OCI-LY7 (cell line): Measurements from ENCODE around the gene SPINK9. TPM values are rescaled to one million over a fixed set of nuclear protein-coding genes. Genes with fewer than 3 reads are reported as not detected.

ENCODE experiments used
- BruUV-seq: library from RNA; stranded (reverse); fragments of 400-500 nt; replicated peaks from 2 replicates; lab custom pipeline; 2021; lab: Mats Ljungman, UMichigan
- CTCF ChIA-PET: fragments of 300-600 bp; sonication (Branson Sonifier 250); formaldehyde crosslinking; loops from one replicate; lab custom pipeline; 2022; ENCODE audit warnings: antibody characterized with exemption; ENCODE audit not compliant: unreplicated experiment; lab: Charles Lee
- POLR2A ChIA-PET: fragments of 300-600 bp; sonication (Branson Sonifier 250); formaldehyde crosslinking; loops from one replicate; lab custom pipeline; 2022; ENCODE audit warnings: antibody characterized with exemption; lab: Charles Lee
- DNase-seq: peaks from one replicate; pipeline ENCODE4 v3.0.0-alpha.2; 2015; ENCODE audit warnings: low spot score
- H2AFZ ChIP-seq: fragments of 200-600 bp; sonication (generic), shearing (Covaris generic); 2 replicates; pipeline ENCODE4 v1.6.1; 2014; ENCODE audit warnings: mild to moderate bottlenecking, antibody characterized with exemption, low read length, moderate library complexity
- H3K27ac ChIP-seq: fragments of 200-600 bp; sonication (generic); 2 replicates; pipeline ENCODE4 v1.5.1; 2014; ENCODE audit warnings: mixed run types, low read depth, mild to moderate bottlenecking, moderate library complexity, low read length, inconsistent platforms; ENCODE audit not compliant: poor library complexity, severe bottlenecking
- H3K36me3 ChIP-seq: fragments of 200-600 bp; sonication (generic); 2 replicates; pipeline ENCODE4 v1.6.1; 2014; ENCODE audit warnings: mild to moderate bottlenecking, antibody characterized with exemption, low read length, moderate library complexity, mixed read lengths; ENCODE audit not compliant: insufficient read depth
- H3K4me1 ChIP-seq: fragments of 200-600 bp; sonication (generic); 2 replicates; pipeline ENCODE4 v1.5.1; 2014; ENCODE audit warnings: mild to moderate bottlenecking, low read length; ENCODE audit not compliant: insufficient read depth, poor library complexity, severe bottlenecking
- H3K4me2 ChIP-seq: fragments of 200-600 bp; sonication (generic); 2 replicates; pipeline ENCODE4 v1.6.1; 2014; ENCODE audit warnings: mild to moderate bottlenecking, low read length
- H3K4me3 ChIP-seq: fragments of 200-600 bp; sonication (generic); 2 replicates; pipeline ENCODE4 v1.5.1; 2014; ENCODE audit warnings: mild to moderate bottlenecking, low read depth, low read length; ENCODE audit not compliant: poor library complexity, severe bottlenecking
- H3K79me2 ChIP-seq: fragments of 200-600 bp; sonication (generic); 2 replicates; pipeline ENCODE4 v1.6.1; 2016; ENCODE audit warnings: low read depth, mild to moderate bottlenecking, low read length, moderate library complexity, mixed read lengths; ENCODE audit not compliant: insufficient read depth
- H3K9me2 ChIP-seq: fragments of 200-600 bp; sonication (generic); 2 replicates; pipeline ENCODE4 v1.6.1; 2016; ENCODE audit warnings: mild to moderate bottlenecking, low read length, mixed read lengths; ENCODE audit not compliant: insufficient read depth
- H3K9me3 ChIP-seq: fragments of 200-600 bp; sonication (generic); 2 replicates; pipeline ENCODE4 v1.6.1; 2014; ENCODE audit warnings: mild to moderate bottlenecking, mixed run types, low read length, mixed read lengths
- H4K20me1 ChIP-seq: fragments of 200-600 bp; sonication (generic); 2 replicates; pipeline ENCODE4 v1.6.1; 2014; ENCODE audit warnings: mild to moderate bottlenecking, antibody characterized with exemption, low read length, moderate library complexity, mixed read lengths; ENCODE audit not compliant: insufficient read depth
- EZH2phosphoT487 ChIP-seq: fragments of 200-600 bp; sonication (generic); IDR thresholded peaks from 2 replicates; pipeline ENCODE4 v1.6.1; 2018; ENCODE audit warnings: low read depth, borderline replicate concordance, mild to moderate bottlenecking, mixed run types, antibody characterized with exemption, low read length, moderate library complexity, mixed read lengths
- intact Hi-C: fragments of 100-400 bp; cut with micrococcal nuclease; formaldehyde crosslinking; loops from one replicate; pipeline ENCODE4 v1.10.0; 2022; ENCODE audit not compliant: unreplicated experiment
- total RNA-seq, 2 experiments: library from RNA; depleted of rRNA in 1 of 2; stranded (reverse); fragments of >200 nt in 1 of 2; shearing (Covaris generic) in 1 of 2; gene quantifications; 2 replicates each; pipeline ENCODE4 v1.2.3, GENCODE V29; 2014 to 2022
- TF ChIP-seq, protein P1 (sequence below): fragments of 200-600 bp; sonication (generic); conservative IDR thresholded peaks from 2 replicates; pipeline ENCODE4 v1.5.1; 2014; ENCODE audit warnings: mild to moderate bottlenecking, antibody characterized with exemption, low read length, moderate library complexity, mixed read lengths

Gene SPINK9
- total RNA-seq, 2 experiments from 2014 or later, result not detected

GRCh38 chr5:148364343-148364742 lies 29.0 kb downstream of the SPINK9 start:
- no TSS peak for BruUV-seq
- intact Hi-C loops, result no loop called here

GRCh38 chr5:148368299-148368698 lies 32.9 kb downstream of the SPINK9 start:
- ChIA-PET POLR2A (no interaction called here), CTCF (no interaction called here)
- Histone ChIP-seq H3K27ac (no peak overlapping the region), H2AFZ (no peak overlapping the region), H4K20me1 (no peaks in the 10 kb centered on the region), H3K4me2 (no peak overlapping the region), H3K4me1 (no peaks in the 10 kb centered on the region), H3K79me2 (no peaks in the 10 kb centered on the region), H3K9me2 (no peaks in the 10 kb centered on the region), H3K9me3 (no peaks in the 10 kb centered on the region), H3K4me3 (no peak overlapping the region), H3K36me3 (no peaks in the 10 kb centered on the region)
- no TSS peak for BruUV-seq
- DNase-seq, result no peak
- intact Hi-C loops, result no loop called here
- TF ChIP-seq EZH2phosphoT487, result no peak
- TF ChIP-seq, protein P1, sequence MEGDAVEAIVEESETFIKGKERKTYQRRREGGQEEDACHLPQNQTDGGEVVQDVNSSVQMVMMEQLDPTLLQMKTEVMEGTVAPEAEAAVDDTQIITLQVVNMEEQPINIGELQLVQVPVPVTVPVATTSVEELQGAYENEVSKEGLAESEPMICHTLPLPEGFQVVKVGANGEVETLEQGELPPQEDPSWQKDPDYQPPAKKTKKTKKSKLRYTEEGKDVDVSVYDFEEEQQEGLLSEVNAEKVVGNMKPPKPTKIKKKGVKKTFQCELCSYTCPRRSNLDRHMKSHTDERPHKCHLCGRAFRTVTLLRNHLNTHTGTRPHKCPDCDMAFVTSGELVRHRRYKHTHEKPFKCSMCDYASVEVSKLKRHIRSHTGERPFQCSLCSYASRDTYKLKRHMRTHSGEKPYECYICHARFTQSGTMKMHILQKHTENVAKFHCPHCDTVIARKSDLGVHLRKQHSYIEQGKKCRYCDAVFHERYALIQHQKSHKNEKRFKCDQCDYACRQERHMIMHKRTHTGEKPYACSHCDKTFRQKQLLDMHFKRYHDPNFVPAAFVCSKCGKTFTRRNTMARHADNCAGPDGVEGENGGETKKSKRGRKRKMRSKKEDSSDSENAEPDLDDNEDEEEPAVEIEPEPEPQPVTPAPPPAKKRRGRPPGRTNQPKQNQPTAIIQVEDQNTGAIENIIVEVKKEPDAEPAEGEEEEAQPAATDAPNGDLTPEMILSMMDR, result no peak

More at GRCh38 chr5:148364343-148364742, 29.0 kb downstream of the SPINK9 start:
- Histone ChIP-seq H3K36me3 (no peaks in the 10 kb centered on the region), H2AFZ (no peak overlapping the region), H3K9me3 (no peaks in the 10 kb centered on the region), H4K20me1 (no peaks in the 10 kb centered on the region), H3K4me2 (no peak overlapping the region), H3K4me3 (no peak overlapping the region), H3K9me2 (no peaks in the 10 kb centered on the region), H3K4me1 (no peaks in the 10 kb centered on the region), H3K27ac (no peak overlapping the region), H3K79me2 (no peaks in the 10 kb centered on the region)
- TF ChIP-seq, protein P1, result no peak
- no peak for TF ChIP-seq EZH2phosphoT487
- ChIA-PET POLR2A (no interaction called here), CTCF (no interaction called here)
- no peak for DNase-seq

DNA sequence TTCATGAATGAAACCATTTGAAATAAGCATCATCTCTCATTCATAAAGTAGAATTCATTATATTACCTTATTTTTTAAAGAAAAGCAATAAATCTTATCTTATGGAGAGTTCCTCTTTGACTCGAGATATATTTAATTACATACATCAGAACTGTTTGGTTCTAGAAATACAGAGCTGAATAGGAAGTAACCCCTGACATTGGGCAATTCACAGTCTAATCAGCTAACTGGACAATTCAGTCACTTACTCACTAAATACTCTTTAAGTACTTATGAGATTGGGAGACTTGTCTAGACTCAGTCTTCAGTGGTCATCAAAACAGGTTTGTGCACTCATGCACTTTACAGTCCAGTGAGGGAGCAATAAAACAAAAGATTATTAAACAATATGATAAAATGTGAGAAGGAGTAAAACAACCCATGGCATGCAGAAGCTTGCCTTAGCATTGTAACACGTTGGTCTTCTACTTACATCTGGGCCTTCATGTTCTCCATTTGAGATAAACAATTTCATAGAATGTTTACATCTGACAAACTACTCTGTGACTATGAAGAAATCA lies 36.9 kb downstream of the SPINK9 start:
- ChIA-PET CTCF (interaction anchor here (1.5 kb wide), 1 partner anchor 10 kb away, joined by 3 read pairs; no protein-coding TSS in a partner anchor), POLR2A (interaction anchor here (0.6 to 2.2 kb wide), 4 partner anchors 10 to 33 kb away, joined by 3 to 6 read pairs (median 4); no protein-coding TSS in a partner anchor)
- DNase-seq, result no peak
- Histone ChIP-seq H3K4me3 (no peak overlapping the region), H3K79me2 (no peaks in the 10 kb centered on the region), H3K27ac (no peak overlapping the region), H3K4me1 (no peaks in the 10 kb centered on the region), H3K4me2 (no peak overlapping the region), H2AFZ (no peak overlapping the region), H3K9me3 (no peaks in the 10 kb centered on the region), H4K20me1 (no peaks in the 10 kb centered on the region), H3K36me3 (no peaks in the 10 kb centered on the region), H3K9me2 (no peaks in the 10 kb centered on the region)
- TF ChIP-seq EZH2phosphoT487, result no peak
- TF ChIP-seq, protein P1, result no peak
- intact Hi-C loops, result no loop called here
- BruUV-seq, result no TSS peak
